AG08395 (cell line): ENCODE measurements around the gene CELA1.
"Not testable (repeated sequence)": the region's sequence is repeated elsewhere in the genome, so short reads cannot be mapped to it uniquely, and the experiment has no call there.

Experiments
- DNase-seq: peaks from one replicate; pipeline ENCODE4 v3.0.0; 2012; ENCODE audit warnings: mixed read lengths, low spot score

Gene CELA1

GRCh38 chr12:51343201-51343600 is 3.3 kb downstream of the CELA1 start:
- no peak for DNase-seq

GRCh38 chr12:51342416-51342815 is 4.1 kb downstream of the CELA1 start:
- no peak for DNase-seq

- DNase-seq = peak; percentile 79
Measured at GRCh38 chr12:51341251-51342007, 5.0 kb downstream of the CELA1 start.

- no peak for DNase-seq
Measured at GRCh38 chr12:51339750-51340149, 6.7 kb downstream of the CELA1 start.

- not testable (repeated sequence) for DNase-seq
Measured at GRCh38 chr12:51337336-51337735, 9.1 kb downstream of the CELA1 start.

GRCh38 chr12:51335931-51336330 is 10.5 kb downstream of the CELA1 start:
- no peak for DNase-seq

- peak; percentile 28 for DNase-seq
Measured at GRCh38 chr12:51334764-51335163, 11.7 kb downstream of the CELA1 start.

GRCh38 chr12:51333536-51333935 is 12.9 kb downstream of the CELA1 start:
- DNase-seq = no peak

GRCh38 chr12:51330186-51330585 is 16.3 kb downstream of the CELA1 start:
- no peak for DNase-seq

- DNase-seq = no peak
Measured at GRCh38 chr12:51329742-51330141, 16.7 kb downstream of the CELA1 start.

GRCh38 chr12:51328587-51328986 is 17.9 kb downstream of the CELA1 start:
- no peak for DNase-seq

- peak; percentile 55 for DNase-seq
Measured at GRCh38 chr12:51326698-51327439, 19.6 kb downstream of the CELA1 start.

GRCh38 chr12:51324953-51325352 is 21.5 kb downstream of the CELA1 start:
- DNase-seq = no peak

- DNase-seq = no peak
Measured at GRCh38 chr12:51323966-51324895, 22.2 kb downstream of the CELA1 start, which contains the start of gene BIN2. Gene BIN2, minus strand, starts transcription at chr12:51324174. Its CDS starts 72 bp downstream, at chr12:51324102.

- DNase-seq = no peak
Measured at GRCh38 chr12:51323317-51323960, 23.0 kb downstream of the CELA1 start.

GRCh38 chr12:51322452-51322851 is 24.0 kb downstream of the CELA1 start:
- no peak for DNase-seq

- no peak for DNase-seq
Measured at GRCh38 chr12:51321882-51322281, 24.6 kb downstream of the CELA1 start.

- DNase-seq = peak; percentile 52
Measured at GRCh38 chr12:51320695-51321320, 25.7 kb downstream of the CELA1 start.

GRCh38 chr12:51320311-51320694 is 26.2 kb downstream of the CELA1 start:
- no peak for DNase-seq

- no peak for DNase-seq
Measured at GRCh38 chr12:51318846-51319599, 27.5 kb downstream of the CELA1 start.
